ENCODE measurements around the gene SMYD3.

DNA sequence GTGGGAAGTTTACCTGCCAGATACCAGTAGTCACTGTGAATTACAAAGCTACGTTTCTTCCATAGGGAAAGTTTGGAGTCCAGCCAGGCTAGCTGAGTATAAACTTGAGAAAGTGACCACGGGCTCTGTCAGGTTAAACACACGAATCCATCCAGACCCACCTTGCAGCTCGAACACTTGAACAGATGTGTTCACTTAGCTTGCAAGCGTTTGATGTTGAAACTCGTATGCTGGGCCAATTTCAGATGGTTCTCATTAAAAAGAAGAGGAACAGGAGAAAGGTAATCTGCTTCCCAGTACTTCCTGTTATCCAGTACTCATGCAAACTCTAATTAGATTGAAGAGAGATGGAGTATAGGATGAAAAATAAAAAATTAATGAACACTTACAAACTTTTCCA is 636.4 kb downstream of the SMYD3 start:
- TF ChIP-seq CTCF (conservative IDR thresholded peaks at IDR 0.05) (no peak), ZFX (IDR thresholded peaks at IDR 0.05) (no peak)

Measured in C4-2B (cell line).